GM12873 (cell line): ENCODE data around the gene RBP4.
A peak's percentile ranks its signal among the peaks of the same experiment; 100 is the strongest.

Experiments
- TF ChIP-seq, protein P1 (sequence below): IDR thresholded peaks from 2 replicates; pipeline ENCODE4 v1.5.1; 2012; ENCODE audit warnings: low read depth, mild to moderate bottlenecking, moderate library complexity, low read length, control low read depth; ENCODE audit not compliant: insufficient read depth; ENCODE audit errors: missing control alignments

RBP4 gene

DNA sequence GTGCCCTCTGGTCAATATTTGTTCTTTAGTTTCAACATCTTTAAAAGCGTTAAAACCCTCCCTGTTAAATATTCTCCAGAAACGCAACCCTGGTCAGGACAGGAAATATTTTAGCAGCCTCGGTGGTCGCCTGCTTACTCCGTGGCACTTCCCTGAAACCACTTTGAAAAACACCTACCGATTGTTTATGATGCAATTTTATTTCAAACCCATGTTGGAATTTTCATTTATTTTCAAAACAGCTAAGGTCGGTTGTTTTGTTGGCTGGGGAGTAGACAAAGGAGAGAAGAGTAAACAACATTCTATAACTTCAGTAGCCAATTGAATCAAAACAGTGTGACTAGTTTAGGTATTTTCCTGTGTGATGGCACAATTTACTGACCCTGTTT lies 733 bp upstream of the RBP4 start:
- TF ChIP-seq, protein P1, sequence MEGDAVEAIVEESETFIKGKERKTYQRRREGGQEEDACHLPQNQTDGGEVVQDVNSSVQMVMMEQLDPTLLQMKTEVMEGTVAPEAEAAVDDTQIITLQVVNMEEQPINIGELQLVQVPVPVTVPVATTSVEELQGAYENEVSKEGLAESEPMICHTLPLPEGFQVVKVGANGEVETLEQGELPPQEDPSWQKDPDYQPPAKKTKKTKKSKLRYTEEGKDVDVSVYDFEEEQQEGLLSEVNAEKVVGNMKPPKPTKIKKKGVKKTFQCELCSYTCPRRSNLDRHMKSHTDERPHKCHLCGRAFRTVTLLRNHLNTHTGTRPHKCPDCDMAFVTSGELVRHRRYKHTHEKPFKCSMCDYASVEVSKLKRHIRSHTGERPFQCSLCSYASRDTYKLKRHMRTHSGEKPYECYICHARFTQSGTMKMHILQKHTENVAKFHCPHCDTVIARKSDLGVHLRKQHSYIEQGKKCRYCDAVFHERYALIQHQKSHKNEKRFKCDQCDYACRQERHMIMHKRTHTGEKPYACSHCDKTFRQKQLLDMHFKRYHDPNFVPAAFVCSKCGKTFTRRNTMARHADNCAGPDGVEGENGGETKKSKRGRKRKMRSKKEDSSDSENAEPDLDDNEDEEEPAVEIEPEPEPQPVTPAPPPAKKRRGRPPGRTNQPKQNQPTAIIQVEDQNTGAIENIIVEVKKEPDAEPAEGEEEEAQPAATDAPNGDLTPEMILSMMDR: no peak

DNA sequence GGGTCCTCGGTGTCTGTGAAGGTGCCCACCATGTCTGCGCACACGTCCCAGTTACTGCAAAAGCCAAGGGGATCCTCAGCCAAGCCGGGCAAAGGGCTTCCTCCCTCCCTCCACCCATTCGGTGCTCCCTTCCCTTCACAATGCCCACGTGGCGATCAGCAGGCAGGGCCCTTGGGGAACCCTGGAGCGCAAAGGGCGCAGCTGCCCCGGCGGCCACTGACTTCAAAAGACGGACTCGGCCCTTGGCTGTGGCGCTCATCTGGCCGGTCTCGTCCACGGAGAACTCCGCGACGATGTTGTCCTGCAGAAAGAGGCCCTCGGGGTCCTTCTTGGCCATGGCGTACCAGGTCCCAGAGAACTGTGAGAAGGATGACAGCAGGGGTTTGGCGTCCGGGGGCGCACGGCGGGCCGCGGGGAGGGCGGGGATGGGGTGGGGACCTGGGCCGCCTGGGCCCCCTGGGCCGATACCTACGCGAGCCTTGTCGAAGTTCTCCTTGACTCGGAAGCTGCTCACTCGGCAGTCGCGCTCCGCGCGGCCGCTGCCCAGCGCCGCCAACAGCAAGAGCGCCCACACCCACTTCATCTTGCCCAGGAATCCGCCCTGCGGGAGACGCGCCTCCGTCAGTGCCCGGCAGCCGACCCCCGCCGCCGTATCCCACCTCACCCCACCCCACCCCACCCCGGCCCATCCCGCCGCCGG lies 439 bp downstream of the RBP4 start:
- TF ChIP-seq, protein P1: no peak

DNA sequence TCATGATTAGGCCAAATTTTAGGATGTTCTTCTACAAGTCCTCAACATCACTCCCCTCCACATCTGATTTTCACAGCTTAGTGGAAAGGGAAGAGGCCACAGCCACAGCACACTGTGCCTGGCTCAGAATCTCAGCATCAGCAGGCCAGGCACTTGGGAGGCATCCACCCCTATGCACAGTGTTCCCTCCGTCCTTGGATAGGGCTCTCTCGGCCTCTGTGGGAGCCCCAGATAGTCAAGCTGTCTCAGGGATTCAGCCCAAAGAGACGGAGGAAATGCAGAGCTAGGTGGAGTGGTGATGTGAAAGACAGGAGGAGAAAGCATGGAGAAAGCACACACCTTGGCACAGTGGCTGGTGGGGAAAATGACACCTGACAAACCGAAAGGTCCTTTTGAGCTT lies 1.3 kb downstream of the RBP4 start:
- TF ChIP-seq, protein P1: no peak

DNA sequence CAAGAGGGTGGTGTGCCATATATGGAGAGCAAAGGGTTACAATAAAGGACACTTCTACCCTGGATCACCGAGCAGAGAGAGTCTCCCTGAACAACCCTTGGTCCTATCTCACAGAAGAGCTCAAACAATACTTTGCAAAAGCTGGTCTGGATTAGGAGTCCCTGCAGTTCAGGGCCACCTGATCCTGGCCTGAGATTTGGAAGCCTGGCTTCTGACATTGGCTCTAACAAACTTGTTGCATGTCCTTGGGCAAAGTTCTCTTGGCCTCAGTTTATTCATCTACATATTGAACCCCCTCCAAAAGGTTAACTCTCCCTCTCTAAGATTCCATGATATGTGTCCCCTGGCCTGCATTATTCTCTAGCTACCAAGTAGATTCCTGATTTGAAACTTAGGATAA lies 1.7 kb downstream of the RBP4 start:
- TF ChIP-seq, protein P1: no peak

DNA sequence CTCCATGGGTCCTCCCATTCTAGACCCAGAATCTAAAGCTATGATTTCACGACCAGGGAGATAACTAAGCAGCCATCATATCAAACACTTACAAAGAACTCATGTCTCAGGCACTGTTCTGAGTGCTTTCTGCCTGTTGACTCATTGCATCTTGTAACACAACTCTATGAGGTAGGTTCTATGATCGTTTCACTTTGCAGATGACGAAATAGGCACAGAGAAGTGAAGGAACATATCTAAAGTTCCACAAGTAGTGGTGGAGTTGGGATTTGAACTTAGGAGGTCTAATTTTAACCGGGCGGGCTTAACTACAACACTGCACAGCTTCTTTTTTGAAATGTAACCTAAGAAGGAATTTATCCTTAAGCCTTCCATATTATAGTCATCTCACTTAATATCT lies 2.9 kb downstream of the RBP4 start:
- TF ChIP-seq, protein P1: no peak

DNA sequence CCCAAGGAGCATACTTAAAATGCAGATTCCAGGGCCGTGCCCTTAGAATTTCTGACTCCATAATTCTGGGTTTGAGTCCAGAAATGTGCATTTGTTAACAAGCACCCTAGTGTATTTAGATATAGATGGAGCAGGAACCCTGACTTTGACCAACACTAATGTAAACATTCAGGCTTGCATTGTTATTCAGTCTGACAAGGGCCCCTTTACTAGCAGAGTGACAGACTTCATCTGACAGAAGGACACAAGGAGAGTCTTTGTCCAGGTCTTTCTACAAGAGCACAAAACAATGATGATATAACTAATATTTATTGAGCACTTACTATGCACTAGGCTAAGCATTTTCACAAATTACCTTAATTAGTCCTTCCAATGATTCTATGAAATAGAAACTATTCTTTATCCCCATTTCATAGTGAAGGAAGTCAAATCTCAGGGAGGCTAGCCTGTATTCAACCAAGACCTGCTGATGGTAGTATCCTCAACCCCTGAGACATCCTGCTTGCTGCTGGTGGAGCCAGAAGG lies 3.9 kb downstream of the RBP4 start:
- TF ChIP-seq, protein P1: no peak

DNA sequence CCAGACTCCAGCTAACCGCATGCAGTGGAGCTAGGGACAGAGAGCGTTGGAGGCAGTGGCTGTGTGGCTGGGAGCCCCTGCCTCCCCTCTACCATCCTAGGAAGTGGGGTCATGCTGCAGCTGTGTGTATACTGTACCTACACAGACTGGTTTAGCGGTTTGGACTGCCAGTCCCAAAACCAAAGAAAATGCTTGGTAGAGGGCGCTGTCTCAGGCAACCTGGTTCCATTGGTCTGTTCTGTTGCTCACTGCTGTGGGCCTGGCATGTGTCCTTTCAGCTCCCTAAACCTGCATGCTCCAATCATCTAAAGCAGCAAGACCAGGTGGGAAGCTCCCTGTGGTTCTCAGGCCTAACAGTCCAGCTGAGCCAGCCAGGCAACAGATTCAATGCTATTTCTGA lies 4.5 kb downstream of the RBP4 start:
- TF ChIP-seq, protein P1: peak; percentile 21
